IPS-20b (cell line): ENCODE results near the gene PAK1.
"Not testable (repeated sequence)": the region's sequence is repeated elsewhere in the genome, so short reads cannot be mapped to it uniquely, and the experiment has no call there.

Experiments
- H3K27ac ChIP-seq: one replicate; pipeline ENCODE4 v1.5.1; 2013; ENCODE audit warnings: low read length
- H3K27me3 ChIP-seq: 2 replicates; pipeline ENCODE4 v1.6.1; 2013; ENCODE audit warnings: mild to moderate bottlenecking, low read length, inconsistent platforms; ENCODE audit not compliant: insufficient read depth
- H3K36me3 ChIP-seq: 2 replicates; pipeline ENCODE4 v1.6.1; 2013; ENCODE audit warnings: low read depth, mild to moderate bottlenecking, inconsistent platforms, low read length, moderate library complexity; ENCODE audit not compliant: insufficient read depth
- H3K4me1 ChIP-seq: 2 replicates; pipeline ENCODE4 v1.6.1; 2013; ENCODE audit warnings: mild to moderate bottlenecking, control low read depth, inconsistent platforms, low read length, moderate library complexity; ENCODE audit not compliant: insufficient read depth
- H3K4me3 ChIP-seq: 2 replicates; pipeline ENCODE4 v1.5.1; 2013; ENCODE audit warnings: mild to moderate bottlenecking, low read length, inconsistent platforms
- H3K9ac ChIP-seq: 2 replicates; pipeline ENCODE4 v1.6.1; 2013; ENCODE audit warnings: low read depth, mild to moderate bottlenecking, inconsistent platforms, low read length, moderate library complexity
- H3K9me3 ChIP-seq: 2 replicates; pipeline ENCODE4 v1.6.1; 2013; ENCODE audit warnings: mild to moderate bottlenecking, low read depth, low read length, inconsistent platforms; ENCODE audit not compliant: insufficient read depth

Gene PAK1

GRCh38 chr11:77318600-77318999 lies 155.3 kb downstream of the PAK1 start:
- Histone ChIP-seq H3K4me3 (no peak overlapping the region), H3K27ac (no peak overlapping the region), H3K9me3 (no peaks in the 10 kb centered on the region), H3K4me1 (no peaks in the 10 kb centered on the region), H3K36me3 (peaks cover 22% of the 10 kb centered on the region), H3K27me3 (no peaks in the 10 kb centered on the region), H3K9ac (no peak overlapping the region)

DNA sequence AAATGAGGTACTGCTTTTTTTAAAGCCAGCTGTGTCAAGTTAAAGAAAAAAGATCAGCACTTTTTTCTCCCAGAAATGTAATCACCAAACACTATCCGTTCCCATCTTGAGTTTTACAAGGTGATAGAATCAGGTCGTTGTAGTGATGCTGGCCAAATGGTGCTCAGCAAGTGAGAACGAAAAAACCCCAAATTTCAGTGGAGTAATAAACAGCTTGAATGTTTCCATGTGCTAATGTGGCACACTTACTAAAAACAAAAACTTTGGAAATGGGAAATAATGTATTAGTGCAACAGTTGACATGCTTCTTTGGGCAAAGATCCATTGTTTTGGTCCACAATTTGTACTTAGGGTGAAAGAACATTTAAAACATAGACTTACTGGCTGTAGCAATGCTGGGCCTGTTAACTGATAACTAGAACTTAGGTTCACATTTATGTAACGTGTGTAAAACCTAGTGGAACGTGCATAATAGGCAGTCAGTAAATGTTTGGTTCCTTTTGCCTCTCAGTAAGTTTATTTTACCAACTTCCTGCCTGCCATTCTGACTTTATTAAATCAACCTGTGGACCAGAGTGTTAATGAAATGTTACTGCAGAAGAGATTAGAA lies 157.1 kb downstream of the PAK1 start:
- no peaks in the 10 kb centered on the region for H3K9me3 ChIP-seq
- no peaks in the 10 kb centered on the region for H3K27me3 ChIP-seq
- no peak overlapping the region for H3K27ac ChIP-seq
- H3K9ac ChIP-seq = no peak overlapping the region
- no peaks in the 10 kb centered on the region for H3K4me1 ChIP-seq
- no peak overlapping the region for H3K4me3 ChIP-seq
- H3K36me3 ChIP-seq = peaks cover 4% of the 10 kb centered on the region

DNA sequence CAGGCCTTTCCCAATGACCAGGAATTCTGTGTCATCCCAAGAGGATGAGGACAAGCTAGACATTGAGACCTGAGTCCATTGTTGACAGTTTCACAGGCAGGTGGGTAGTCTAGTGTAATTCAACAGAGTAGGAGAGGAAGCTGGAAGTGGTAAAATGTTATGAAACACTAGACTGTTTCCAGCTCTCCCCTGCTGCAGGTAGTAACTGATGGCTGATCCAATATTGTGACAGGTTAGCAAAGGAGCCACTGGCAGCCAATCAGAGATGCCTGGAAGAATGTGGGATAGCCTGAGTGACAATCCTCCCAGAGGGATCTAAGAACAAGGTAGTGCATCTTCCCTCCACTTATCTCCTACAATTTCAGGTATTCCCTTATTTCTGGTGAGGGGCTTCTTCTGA lies 161.8 kb downstream of the PAK1 start:
- no peaks in the 10 kb centered on the region for H3K4me1 ChIP-seq
- no peak overlapping the region for H3K27ac ChIP-seq
- no peaks in the 10 kb centered on the region for H3K9me3 ChIP-seq
- H3K4me3 ChIP-seq = no peak overlapping the region
- no peaks in the 10 kb centered on the region for H3K36me3 ChIP-seq
- no peak overlapping the region for H3K9ac ChIP-seq
- no peaks in the 10 kb centered on the region for H3K27me3 ChIP-seq

- Histone ChIP-seq H3K27ac (no peak overlapping the region), H3K36me3 (no peaks in the 10 kb centered on the region), H3K4me1 (no peaks in the 10 kb centered on the region)
Measured at GRCh38 chr11:77311701-77312100, 162.2 kb downstream of the PAK1 start.

GRCh38 chr11:77310721-77311120 lies 163.2 kb downstream of the PAK1 start:
- Histone ChIP-seq H3K4me3 (no peak overlapping the region), H3K27ac (no peak overlapping the region), H3K9ac (no peak overlapping the region), H3K9me3 (no peaks in the 10 kb centered on the region), H3K4me1 (no peaks in the 10 kb centered on the region), H3K36me3 (no peaks in the 10 kb centered on the region), H3K27me3 (no peaks in the 10 kb centered on the region)

More at GRCh38 chr11:77311701-77312100, 162.2 kb downstream of the PAK1 start:
- Histone ChIP-seq H3K27me3 (no peaks in the 10 kb centered on the region), H3K9ac (no peak overlapping the region), H3K9me3 (no peaks in the 10 kb centered on the region), H3K4me3 (no peak overlapping the region)

DNA sequence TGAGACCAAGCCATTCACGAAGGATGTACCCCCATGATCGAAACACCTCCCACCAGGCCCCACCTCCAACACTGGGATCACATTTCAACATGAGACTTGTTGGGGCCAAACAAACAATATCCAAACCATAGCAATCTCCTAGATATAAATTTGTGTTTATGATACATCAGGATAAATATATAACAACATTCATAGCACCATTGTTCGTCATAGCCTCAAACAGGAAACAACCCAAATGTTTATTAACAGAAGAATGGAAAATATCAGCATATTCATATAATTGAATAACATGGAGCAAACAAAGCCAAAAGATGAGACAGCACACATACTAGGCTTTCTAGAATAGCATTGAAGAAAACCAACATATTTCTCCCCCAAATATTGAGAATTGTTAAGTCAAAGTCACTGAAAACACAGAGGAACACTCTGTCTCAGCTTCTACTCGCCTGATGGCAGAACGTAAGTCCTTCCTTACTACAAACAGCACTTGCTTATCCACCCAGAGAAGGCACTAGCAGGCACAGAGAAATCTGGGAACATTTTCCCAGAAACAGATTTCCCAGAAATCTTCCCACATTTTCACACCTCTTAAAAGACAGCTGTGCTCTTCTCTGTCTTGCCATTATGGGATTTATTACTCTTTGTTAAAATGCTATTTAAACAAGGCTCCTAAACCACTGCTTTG lies 164.4 kb downstream of the PAK1 start:
- Histone ChIP-seq H3K4me1 (no peaks in the 10 kb centered on the region), H3K27ac (no peak overlapping the region), H3K36me3 (no peaks in the 10 kb centered on the region), H3K4me3 (no peak overlapping the region), H3K27me3 (no peaks in the 10 kb centered on the region), H3K9ac (no peak overlapping the region), H3K9me3 (no peaks in the 10 kb centered on the region)

DNA sequence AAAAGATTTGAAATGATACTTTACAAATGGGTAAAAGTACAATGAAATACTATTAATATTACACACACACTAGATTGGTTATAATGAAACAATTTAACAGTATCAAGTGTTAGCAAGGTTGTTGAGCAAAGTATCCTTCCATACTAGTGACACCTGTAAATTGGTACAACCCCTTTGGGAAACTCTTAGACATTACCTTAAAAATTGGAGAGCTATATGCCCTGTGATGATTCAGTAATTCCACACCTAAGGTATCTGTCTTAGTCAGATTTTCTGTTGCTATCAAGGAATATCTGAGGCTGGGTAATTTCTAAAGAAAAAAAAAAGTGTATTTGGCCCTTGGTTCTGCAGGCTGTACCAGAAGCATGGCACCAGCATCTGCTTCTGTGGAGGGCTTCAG lies 165.1 kb downstream of the PAK1 start:
- H3K4me1 ChIP-seq = no peaks in the 10 kb centered on the region
- H3K27me3 ChIP-seq = no peaks in the 10 kb centered on the region
- H3K36me3 ChIP-seq = no peaks in the 10 kb centered on the region
- H3K9ac ChIP-seq = no peak overlapping the region
- no peak overlapping the region for H3K4me3 ChIP-seq
- H3K9me3 ChIP-seq = no peaks in the 10 kb centered on the region
- H3K27ac ChIP-seq = no peak overlapping the region

DNA sequence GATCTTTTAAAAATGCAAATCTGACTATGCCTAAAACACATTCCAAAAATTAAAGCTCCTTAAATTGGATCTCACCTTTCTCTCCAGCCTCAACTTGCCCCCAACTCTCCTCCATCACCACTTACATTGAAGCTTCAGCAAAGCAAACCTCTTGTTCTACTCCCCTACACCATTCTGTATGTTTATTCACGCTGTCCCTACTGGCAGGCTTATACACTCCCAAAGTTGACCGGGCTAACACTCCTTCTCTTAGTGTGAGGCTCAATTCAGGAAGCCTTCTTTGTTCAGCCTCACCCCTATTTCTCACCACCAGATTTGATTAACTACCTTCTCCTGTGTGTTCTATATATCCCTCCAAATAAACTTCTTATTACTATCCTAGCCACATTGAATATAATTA lies 170.6 kb downstream of the PAK1 start:
- Histone ChIP-seq H3K27ac (no peak overlapping the region), H3K4me3 (no peak overlapping the region), H3K4me1 (no peaks in the 10 kb centered on the region; the same call in 1 of the 2 replicates), H3K9ac (no peak overlapping the region), H3K27me3 (no peaks in the 10 kb centered on the region), H3K36me3 (no peaks in the 10 kb centered on the region), H3K9me3 (no peaks in the 10 kb centered on the region)

- Histone ChIP-seq H3K36me3 (no peaks in the 10 kb centered on the region), H3K27me3 (no peaks in the 10 kb centered on the region), H3K4me3 (no peak overlapping the region), H3K4me1 (no peaks in the 10 kb centered on the region; the same call in 1 of the 2 replicates), H3K27ac (no peak overlapping the region), H3K9ac (no peak overlapping the region), H3K9me3 (no peaks in the 10 kb centered on the region)
Measured at GRCh38 chr11:77302752-77303151, 171.1 kb downstream of the PAK1 start.

GRCh38 chr11:77301510-77301909 lies 172.4 kb downstream of the PAK1 start, which contains the start of gene GDPD4:
Gene GDPD4 (minus strand): TSS chr11:77301686. CDS start chr11:77285137, 16,549 bp downstream.
- H3K27me3 ChIP-seq = no peaks in the 10 kb centered on the region
- H3K9me3 ChIP-seq = no peaks in the 10 kb centered on the region
- H3K36me3 ChIP-seq = no peaks in the 10 kb centered on the region
- no peak within 1 kb of the TSS for H3K4me3 ChIP-seq
- no peak within 1 kb of the TSS for H3K27ac ChIP-seq
- H3K4me1 ChIP-seq = no peaks in the 10 kb centered on the region; the same call in 1 of the 2 replicates
- H3K9ac ChIP-seq = no peak within 1 kb of the TSS

DNA sequence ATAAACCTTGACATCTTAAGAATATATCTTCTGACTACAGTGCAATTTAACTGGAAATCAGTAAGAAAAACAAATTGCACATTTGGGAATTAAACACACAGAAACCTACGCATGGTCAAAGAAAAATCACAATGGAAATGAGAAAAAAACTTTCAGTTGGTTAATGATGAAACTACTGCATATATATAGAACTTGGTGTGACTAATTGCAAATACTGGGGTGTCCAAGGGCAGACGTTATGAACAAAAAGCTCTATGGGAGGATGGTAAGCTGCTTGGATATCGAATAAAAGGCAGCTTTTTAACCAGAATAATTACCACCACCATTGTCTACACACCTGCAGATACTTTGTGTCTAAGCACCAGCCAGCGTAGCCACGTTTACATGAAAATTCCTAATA lies 173.2 kb downstream of the PAK1 start:
- no peaks in the 10 kb centered on the region; the same call in 1 of the 2 replicates for H3K4me1 ChIP-seq
- H3K9me3 ChIP-seq = no peaks in the 10 kb centered on the region
- no peak overlapping the region for H3K4me3 ChIP-seq
- no peaks in the 10 kb centered on the region for H3K36me3 ChIP-seq
- no peaks in the 10 kb centered on the region for H3K27me3 ChIP-seq
- H3K27ac ChIP-seq = no peak overlapping the region
- H3K9ac ChIP-seq = no peak overlapping the region

DNA sequence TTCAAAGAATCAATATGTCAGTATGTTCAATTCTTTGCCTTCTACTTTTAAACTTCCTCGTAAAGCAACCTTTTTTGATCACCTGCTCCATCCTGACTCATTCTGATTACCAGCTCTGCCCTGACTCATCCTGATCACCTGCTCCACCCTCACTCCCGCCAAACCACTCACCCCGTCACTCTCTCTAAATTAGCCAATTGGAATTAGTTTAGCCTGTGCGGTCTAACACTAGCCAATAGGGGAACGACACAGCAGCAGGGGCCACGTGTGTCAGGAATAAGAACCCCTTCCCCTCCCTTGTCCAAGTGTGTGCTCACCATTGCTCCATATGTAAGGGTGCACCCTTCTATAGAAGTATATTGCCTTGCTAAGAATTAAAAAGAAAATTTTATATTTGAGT lies 173.9 kb downstream of the PAK1 start:
- H3K9ac ChIP-seq, H3K27ac ChIP-seq, H3K4me3 ChIP-seq, H3K36me3 ChIP-seq, H3K4me1 ChIP-seq, H3K27me3 ChIP-seq, H3K9me3 ChIP-seq: not testable (repeated sequence)
